Left lung (tissue), 10 donors: ENCODE results near the gene PRKCE. TPM values are rescaled to one million over a fixed set of nuclear protein-coding genes. Genes with fewer than 3 reads are reported as not detected.

Experiments used
- ATAC-seq: fragments of 200-7000 bp; cut with Tn5 transposase; one replicate; pipeline ENCODE4 v1.9.1; 2020; ENCODE audit warnings: moderate library complexity
- DNase-seq, 4 donors: peaks; one replicate each; pipeline ENCODE4 v3.0.0-alpha.2; 2013 to 2020
- H3K27ac ChIP-seq, 2 donors: fragments of 200-600 bp; sonication (generic) in 1 of 2; one replicate each; pipeline versions ENCODE4 v1.5.0 to v1.8.0; 2020 to 2021
- H3K27me3 ChIP-seq, 2 donors: fragments of 200-600 bp; sonication (generic) in 1 of 2; one replicate each; pipeline versions ENCODE4 v1.5.0 to v1.8.0; 2020 to 2021
- H3K36me3 ChIP-seq, 2 donors: fragments of 200-600 bp; sonication (generic) in 1 of 2; one replicate each; pipeline versions ENCODE4 v1.5.0 to v1.8.0; 2020 to 2021
- H3K4me1 ChIP-seq, 2 donors: fragments of 200-600 bp; one replicate each; pipeline ENCODE4 v1.8.0; 2021
- H3K4me3 ChIP-seq, 2 donors: fragments of 200-600 bp; sonication (generic) in 1 of 2; one replicate each; pipeline versions ENCODE4 v1.5.0 to v1.8.0; 2020 to 2021; ENCODE audit warnings: mild to moderate bottlenecking in 1 of 2
- H3K9me3 ChIP-seq, 2 donors: fragments of 200-600 bp; sonication (generic) in 1 of 2; one replicate each; pipeline versions ENCODE4 v1.5.0 to v1.8.0; 2020 to 2021
- CTCF ChIP-seq, 2 donors: fragments of 200-600 bp; sonication (generic) in 1 of 2; IDR thresholded peaks; one replicate each; pipeline versions ENCODE4 v1.5.0 to v1.8.0; 2021; ENCODE audit warnings: antibody characterized with exemption in 2 of 2
- intact Hi-C, 2 donors: fragments of 100-400 bp; cut with DNase I; formaldehyde crosslinking; loops; one replicate each; pipeline versions ENCODE4 v1.11.2 to v1.14.2; 2022
- polyA plus RNA-seq, 6 donors: library from polyadenylated mRNA; unstranded; fragments of 120-200 nt; gene quantifications; one replicate each; pipeline ENCODE4 v1.2.1, GENCODE V29; 2013; ENCODE audit not compliant: insufficient read length in 6 of 6
- total RNA-seq, 2 donors: library from RNA; stranded (reverse); fragmentation: NEBNext Ultra II Directional; extraction: Animal tissue kit (Norgen Biotek cat#: 25700); gene quantifications; one replicate each; pipeline ENCODE4 v1.2.1, GENCODE V29; 2021
- donor health status: DM: no; HTN: yes; CAD: no.
- donor health status: DM: no; HTN: no; CAD: no.

Gene PRKCE
- total and polyA plus RNA-seq, 8 donors: 12.0 to 56.9 (median 14.7) TPM

- DNase-seq (no peak), ATAC-seq (peak; percentile 4)
- no peak for TF ChIP-seq CTCF (IDR thresholded peaks at IDR 0.05)
- peak overlapping the region; percentile 50 to 65 for H3K27ac ChIP-seq
- H3K27me3 ChIP-seq: no peaks in the 10 kb centered on the region
- no peak overlapping the region for H3K4me3 ChIP-seq
- intact Hi-C loops: no loop called here
- H3K36me3 ChIP-seq: no peaks in the 10 kb centered on the region
- peaks cover 12 to 53% of the 10 kb centered on the region in 2 donors for H3K4me1 ChIP-seq
- no peaks in the 10 kb centered on the region for H3K9me3 ChIP-seq
These were observed 170.8 kb downstream of the PRKCE start for GRCh38 chr2:45822272-45822630.

- no peaks in the 10 kb centered on the region for H3K36me3 ChIP-seq
- no peaks in the 10 kb centered on the region for H3K9me3 ChIP-seq
- no peaks in the 10 kb centered on the region for H3K27me3 ChIP-seq
- intact Hi-C loops: no loop called here
- ATAC-seq: peak; percentile 69
- H3K4me1 ChIP-seq: peaks cover 12 to 39% of the 10 kb centered on the region in 2 donors
- H3K4me3 ChIP-seq: no peak overlapping the region
- peak overlapping the region; percentile 7 to 65 for H3K27ac ChIP-seq
- TF ChIP-seq CTCF (IDR thresholded peaks at IDR 0.05): no peak
- peak in 2 of 4 donors; percentile 66 to 79 for DNase-seq
These were observed 172.3 kb downstream of the PRKCE start for GRCh38 chr2:45823723-45824206.

- Histone ChIP-seq H3K36me3 (no peaks in the 10 kb centered on the region), H3K27me3 (no peaks in the 10 kb centered on the region), H3K9me3 (peaks cover 0 to 4% of the 10 kb centered on the region in 2 donors), H3K27ac (no peak overlapping the region), H3K4me3 (no peak overlapping the region), H3K4me1 (peaks cover 10 to 28% of the 10 kb centered on the region in 2 donors)
- ATAC-seq (no peak), DNase-seq (no peak)
- intact Hi-C loops: no loop called here
- TF ChIP-seq CTCF (IDR thresholded peaks at IDR 0.05): no peak
These were observed 173.7 kb downstream of the PRKCE start for GRCh38 chr2:45825001-45825651.

- Histone ChIP-seq H3K27me3 (no peaks in the 10 kb centered on the region), H3K27ac (no peak overlapping the region), H3K9me3 (peaks cover 0 to 14% of the 10 kb centered on the region in 2 donors), H3K4me1 (peaks cover 10 to 22% of the 10 kb centered on the region in 2 donors), H3K4me3 (no peak overlapping the region), H3K36me3 (no peaks in the 10 kb centered on the region)
- no peak for TF ChIP-seq CTCF (IDR thresholded peaks at IDR 0.05)
- ATAC-seq (no peak), DNase-seq (no peak)
- intact Hi-C loops: no loop called here
These were observed 175.0 kb downstream of the PRKCE start for GRCh38 chr2:45826460-45826859.

- intact Hi-C loops: no loop called here
- Histone ChIP-seq H3K27me3 (no peaks in the 10 kb centered on the region), H3K27ac (no peak overlapping the region), H3K4me1 (peaks cover 10 to 16% of the 10 kb centered on the region in 2 donors), H3K36me3 (no peaks in the 10 kb centered on the region), H3K4me3 (no peak overlapping the region), H3K9me3 (peaks cover 0 to 14% of the 10 kb centered on the region in 2 donors)
- DNase-seq (no peak), ATAC-seq (no peak)
- no peak for TF ChIP-seq CTCF (IDR thresholded peaks at IDR 0.05)
These were observed 175.6 kb downstream of the PRKCE start for GRCh38 chr2:45826884-45827635.
